ENCODE measurements around the gene ADAMTS4. TPM values are rescaled to one million over a fixed set of nuclear protein-coding genes. Genes with fewer than 3 reads are reported as not detected.

The ADAMTS4 gene
- total and polyA plus RNA-seq, 2 donors (not counting 3 experiments of a cell fraction or from before 2014, with no cell fraction given): 2.5 to 13.6 TPM

GRCh38 chr1:161158316-161159010 lies 40.4 kb downstream of the ADAMTS4 start:
- TF ChIP-seq JUN (IDR thresholded peaks at IDR 0.05; ENCODE audit: borderline replicate concordance, insufficient read depth, insufficient read length, low read depth): no peak
- TF ChIP-seq CTCF (IDR thresholded peaks at IDR 0.05; ENCODE audit: extremely low read depth in 1 of 2, insufficient read depth in 1 of 2, low read depth in 1 of 2, low read length in 2 of 2): no peak
- no peak for TF ChIP-seq POLR2AphosphoS5 (IDR thresholded peaks at IDR 0.05; ENCODE audit: insufficient read depth, low read depth, low read length)
- no peak for TF ChIP-seq GATA2 (IDR thresholded peaks at IDR 0.05; ENCODE audit: insufficient read depth, insufficient read length, low read depth, low read length)
- no peak for TF ChIP-seq EZH2 (IDR thresholded peaks at IDR 0.05; ENCODE audit: borderline replicate concordance, low read depth, low read length, severe bottlenecking)
- no peak for TF ChIP-seq MYC (IDR thresholded peaks at IDR 0.05; ENCODE audit: low read depth, low read length)
- TF ChIP-seq FOS (IDR thresholded peaks at IDR 0.05; ENCODE audit: borderline replicate concordance, insufficient read depth, low read length): no peak
- TF ChIP-seq MAX (IDR thresholded peaks at IDR 0.05; ENCODE audit: insufficient read depth, insufficient read length): no peak
- TF ChIP-seq POLR2A (IDR thresholded peaks at IDR 0.05; ENCODE audit: low read depth, low read length): no peak
- Histone ChIP-seq H3K79me2 (ENCODE audit: control insufficient read depth, insufficient read depth, low read length) (peaks cover 7% of the 10 kb centered on the region), H3K4me2 (ENCODE audit: insufficient read depth, low read length) (peak overlapping the region; percentile 32), H3K36me3 (ENCODE audit: control insufficient read depth in 2 of 2, extremely low read depth in 1 of 2, insufficient read depth in 2 of 2, low read length in 2 of 2) (peaks cover 2 to 10% of the 10 kb centered on the region in 2 experiments), H3K9me3 (replicated peaks; ENCODE audit: control insufficient read depth, insufficient read depth, low read length) (no peaks in the 10 kb centered on the region), H3K4me1 (ENCODE audit: control insufficient read depth, extremely low read depth, insufficient read depth, low read length) (peaks cover 7% of the 10 kb centered on the region), H3K27me3 (ENCODE audit: control insufficient read depth in 2 of 2, insufficient read depth in 2 of 2, low read length in 2 of 2) (no peaks in the 10 kb centered on the region), H3K9me1 (replicated peaks; ENCODE audit: control insufficient read depth, extremely low read depth, insufficient read depth, low read length) (no peaks in the 10 kb centered on the region), H4K20me1 (replicated peaks; ENCODE audit: control insufficient read depth, extremely low read depth, insufficient read depth, low read length) (no peaks in the 10 kb centered on the region), H3K9ac (replicated peaks; ENCODE audit: extremely low read depth, insufficient read depth, low read length) (no peak overlapping the region), H3K4me3 (replicated peaks in 1 of 3; ENCODE audit: insufficient read depth in 1 of 3, low read depth in 1 of 3, low read length in 3 of 3) (no peak overlapping the region), H3K27ac (ENCODE audit: insufficient read depth, low read depth, low read length) (no peak overlapping the region), H2AFZ (ENCODE audit: low read depth, low read length) (no peak overlapping the region)
- POLR2A ChIA-PET: interaction anchor here (0.7 kb wide), 1 partner anchor 137 kb away, joined by 4 read pairs; the partner anchor contains the start of gene F11R
- dilution Hi-C loops (cut with MboI; ENCODE audit: extremely low pct_ligation_motif_present, low sequenced_read_pairs): no loop called here
- BruUV-seq (replicated peaks): no TSS peak
- FAIRE-seq: no peak
- intact Hi-C loops (cut with micrococcal nuclease): loop anchor here (2.0 kb wide), 1 partner anchor 40 kb away; the partner anchor contains the start of genes NIT1 and PFDN2
- CTCF ChIA-PET: interaction anchor here (0.7 to 2.1 kb wide), 2 partner anchors 161 to 224 kb away, joined by 3 to 9 read pairs; no protein-coding TSS in a partner anchor
- DNase-seq (ENCODE audit: low read depth, low spot score): no peak

Measured in endothelial cell of umbilical vein (primary cell).